ENCODE measurements around the gene CAPN15. TPM values are rescaled to one million over a fixed set of nuclear protein-coding genes. Genes with fewer than 3 reads are reported as not detected.

CAPN15 gene
- total and polyA plus RNA-seq, 2 of the 4 experiments (the other 2 are of a cell fraction): 9.3 to 24.3 TPM

DNA sequence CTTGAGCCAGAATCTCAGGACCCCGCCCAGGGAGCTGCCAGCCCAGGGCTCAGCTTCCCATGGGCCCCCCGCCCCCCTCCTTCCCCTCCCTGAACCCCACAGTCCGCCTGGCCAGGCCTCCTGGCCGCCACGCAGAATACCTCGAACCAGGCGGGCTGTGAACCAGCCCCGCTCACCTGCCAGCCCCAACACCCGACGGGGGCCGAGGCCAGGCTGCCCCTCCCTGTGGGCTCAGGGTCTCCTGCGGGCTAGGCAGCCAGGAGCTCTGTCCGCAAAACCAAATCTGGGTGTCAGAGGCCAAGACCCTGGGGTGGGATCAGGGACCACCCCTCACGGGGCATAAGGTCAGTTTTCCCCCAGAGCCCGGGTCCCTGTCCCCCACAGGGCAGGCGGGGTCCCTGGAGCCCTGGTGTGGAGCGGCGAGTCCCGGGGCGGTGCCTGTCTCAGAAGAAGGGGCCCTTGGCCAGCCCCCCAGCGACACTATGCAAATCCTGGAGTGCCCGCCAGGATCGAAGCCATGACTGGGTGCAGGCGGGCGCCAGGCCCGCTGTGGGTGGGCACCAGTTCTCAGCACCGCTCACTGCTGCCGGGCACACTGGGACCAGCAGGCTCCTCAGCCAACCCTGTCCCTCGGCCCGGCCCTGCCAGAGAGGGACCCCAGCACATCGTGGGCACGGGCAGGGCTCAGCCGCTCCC, 26.2 kb downstream of the CAPN15 start:
- Histone ChIP-seq H3K27ac (ENCODE audit: insufficient read depth, low read length) (no peak overlapping the region), H3K36me3 (ENCODE audit: control insufficient read depth, insufficient read depth, low read length) (peaks cover 20% of the 10 kb centered on the region), H2AFZ (replicated peaks; ENCODE audit: low read length, poor library complexity) (no peak overlapping the region), H2BK20ac (ENCODE audit: low read depth, low read length) (no peak overlapping the region), H3K9ac (ENCODE audit: low read depth, low read length) (no peak overlapping the region), H3K23ac (ENCODE audit: low read depth, low read length) (no peak overlapping the region), H3K4me2 (ENCODE audit: low read depth, low read length) (no peak overlapping the region), H4K20me1 (ENCODE audit: insufficient read depth, low read length) (peaks cover 9% of the 10 kb centered on the region; the same call in 1 of the 2 replicates), H3K4ac (ENCODE audit: low read depth, low read length) (no peak overlapping the region), H3K18ac (ENCODE audit: low read depth, low read length) (no peak overlapping the region), H4K5ac (ENCODE audit: low read depth, low read length) (no peak overlapping the region), H2AK9ac (replicated peaks; ENCODE audit: low read depth, low read length, poor library complexity) (no peak overlapping the region), H2BK5ac (ENCODE audit: low read depth, low read length, poor library complexity, severe bottlenecking) (no peak overlapping the region), H3K9me3 (ENCODE audit: control insufficient read depth, insufficient read depth, low read length) (no peaks in the 10 kb centered on the region), H2BK15ac (ENCODE audit: low read depth, low read length) (no peak overlapping the region), H3K4me1 (ENCODE audit: control insufficient read depth, insufficient read depth, low read length) (0 out of 2 replicates have a peak, but pooled peaks cover 3% of the 10 kb centered on the region), H3K9me1 (ENCODE audit: insufficient read depth, low read length) (no peaks in the 10 kb centered on the region), H4K91ac (ENCODE audit: insufficient read depth, low read depth, low read length) (no peak overlapping the region), H3K56ac (ENCODE audit: extremely low read depth, insufficient read depth, low read length) (no peak overlapping the region), H4K8ac (ENCODE audit: low read depth in 2 of 2, low read length in 2 of 2) (no peak overlapping the region), H3K14ac (replicated peaks; ENCODE audit: low read depth, low read length) (no peak overlapping the region), H2BK120ac (ENCODE audit: low read depth, low read length) (no peak overlapping the region), H2AK5ac (ENCODE audit: low read depth, low read length) (no peak overlapping the region), H3K4me3 (ENCODE audit: insufficient read depth, low read depth, low read length) (no peak overlapping the region), H3K27me3 (ENCODE audit: control insufficient read depth, insufficient read depth, low read length) (peaks cover 11% of the 10 kb centered on the region; the same call in 1 of the 2 replicates), H3K79me1 (ENCODE audit: low read depth in 1 of 2, low read length in 2 of 2) (peaks cover 0 to under 1% of the 10 kb centered on the region in 2 experiments; a peak in 1 of 4 replicates)
- POLR2A ChIA-PET (ENCODE audit: unreplicated experiment): no interaction called here
- CTCF ChIA-PET: no interaction called here
- ATAC-seq (ENCODE audit: low read depth) (no peak), DNase-seq (no peak)
- 92% methylated on average over 21 of the region's 33 CpGs; no CpG with 5 or more reads in 1 of the 2 experiments for WGBS, 2 experiments (ENCODE audit: extremely low coverage in 2 of 2, insufficient read length in 1 of 2)
- intact Hi-C loops (cut with micrococcal nuclease) (no loop called here), in situ Hi-C loops (cut with MboI; ENCODE audit: low sequenced_read_pairs) (no loop called here), dilution Hi-C loops (cut with HindIII; ENCODE audit: low sequenced_read_pairs, unreplicated experiment) (no loop called here)
- TF ChIP-seq RFX5 (IDR thresholded peaks at IDR 0.05; ENCODE audit: low read depth, low read length): no peak
- TF ChIP-seq, protein P1, sequence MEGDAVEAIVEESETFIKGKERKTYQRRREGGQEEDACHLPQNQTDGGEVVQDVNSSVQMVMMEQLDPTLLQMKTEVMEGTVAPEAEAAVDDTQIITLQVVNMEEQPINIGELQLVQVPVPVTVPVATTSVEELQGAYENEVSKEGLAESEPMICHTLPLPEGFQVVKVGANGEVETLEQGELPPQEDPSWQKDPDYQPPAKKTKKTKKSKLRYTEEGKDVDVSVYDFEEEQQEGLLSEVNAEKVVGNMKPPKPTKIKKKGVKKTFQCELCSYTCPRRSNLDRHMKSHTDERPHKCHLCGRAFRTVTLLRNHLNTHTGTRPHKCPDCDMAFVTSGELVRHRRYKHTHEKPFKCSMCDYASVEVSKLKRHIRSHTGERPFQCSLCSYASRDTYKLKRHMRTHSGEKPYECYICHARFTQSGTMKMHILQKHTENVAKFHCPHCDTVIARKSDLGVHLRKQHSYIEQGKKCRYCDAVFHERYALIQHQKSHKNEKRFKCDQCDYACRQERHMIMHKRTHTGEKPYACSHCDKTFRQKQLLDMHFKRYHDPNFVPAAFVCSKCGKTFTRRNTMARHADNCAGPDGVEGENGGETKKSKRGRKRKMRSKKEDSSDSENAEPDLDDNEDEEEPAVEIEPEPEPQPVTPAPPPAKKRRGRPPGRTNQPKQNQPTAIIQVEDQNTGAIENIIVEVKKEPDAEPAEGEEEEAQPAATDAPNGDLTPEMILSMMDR (conservative IDR thresholded peaks at IDR 0.05; ENCODE audit: low read depth, low read length): no peak
- TF ChIP-seq MXI1 (IDR thresholded peaks at IDR 0.05; ENCODE audit: borderline replicate concordance, low read depth, low read length): no peak
- TF ChIP-seq MAZ (IDR thresholded peaks at IDR 0.05; ENCODE audit: borderline replicate concordance, low read depth, low read length): no peak
- TF ChIP-seq NFE2L2 (IDR thresholded peaks at IDR 0.05; ENCODE audit: low read depth, low read length): no peak
- TF ChIP-seq CEBPB (IDR thresholded peaks at IDR 0.05; ENCODE audit: low read depth, low read length): no peak
- BruUV-seq (replicated peaks): TSS peak; percentile 72

All from IMR-90 (cell line).